C4-2B (cell line): Measurements from ENCODE around the gene ACTBL2.

Experiments used
- H3K27ac ChIP-seq: fragments of 450-650 bp; 2 replicates; pipeline ENCODE4 v1.5.1; 2017
- ZFX ChIP-seq: fragments of 450-650 bp; IDR thresholded peaks from 2 replicates; pipeline ENCODE4 v1.6.1; 2017
- TF ChIP-seq, protein P1 (sequence below): fragments of 450-650 bp; conservative IDR thresholded peaks from 2 replicates; pipeline ENCODE4 v1.5.1; 2017; ENCODE audit warnings: mild to moderate bottlenecking

The ACTBL2 gene

DNA sequence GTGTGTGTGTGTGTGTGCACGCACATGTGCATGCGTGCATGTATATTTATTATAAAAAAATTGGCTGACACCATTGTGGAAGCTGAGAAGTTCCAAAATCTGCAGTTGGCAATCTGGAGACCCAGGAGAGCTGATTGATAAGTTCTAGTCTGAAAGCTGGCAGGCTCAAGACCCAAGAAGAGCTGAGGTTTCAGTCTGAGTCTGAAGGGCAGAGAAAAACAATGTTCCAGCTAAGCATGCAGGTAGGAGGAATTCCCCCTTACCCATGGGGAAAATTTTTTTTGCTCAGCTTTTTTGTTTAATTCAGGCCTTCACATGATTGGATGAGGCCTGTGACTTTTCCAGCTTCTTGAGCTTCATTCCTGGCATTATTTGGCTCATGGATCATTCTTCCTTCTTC is 31.2 kb upstream of the ACTBL2 start:
- no peak for TF ChIP-seq ZFX
- TF ChIP-seq, protein P1, sequence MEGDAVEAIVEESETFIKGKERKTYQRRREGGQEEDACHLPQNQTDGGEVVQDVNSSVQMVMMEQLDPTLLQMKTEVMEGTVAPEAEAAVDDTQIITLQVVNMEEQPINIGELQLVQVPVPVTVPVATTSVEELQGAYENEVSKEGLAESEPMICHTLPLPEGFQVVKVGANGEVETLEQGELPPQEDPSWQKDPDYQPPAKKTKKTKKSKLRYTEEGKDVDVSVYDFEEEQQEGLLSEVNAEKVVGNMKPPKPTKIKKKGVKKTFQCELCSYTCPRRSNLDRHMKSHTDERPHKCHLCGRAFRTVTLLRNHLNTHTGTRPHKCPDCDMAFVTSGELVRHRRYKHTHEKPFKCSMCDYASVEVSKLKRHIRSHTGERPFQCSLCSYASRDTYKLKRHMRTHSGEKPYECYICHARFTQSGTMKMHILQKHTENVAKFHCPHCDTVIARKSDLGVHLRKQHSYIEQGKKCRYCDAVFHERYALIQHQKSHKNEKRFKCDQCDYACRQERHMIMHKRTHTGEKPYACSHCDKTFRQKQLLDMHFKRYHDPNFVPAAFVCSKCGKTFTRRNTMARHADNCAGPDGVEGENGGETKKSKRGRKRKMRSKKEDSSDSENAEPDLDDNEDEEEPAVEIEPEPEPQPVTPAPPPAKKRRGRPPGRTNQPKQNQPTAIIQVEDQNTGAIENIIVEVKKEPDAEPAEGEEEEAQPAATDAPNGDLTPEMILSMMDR, result no peak

DNA sequence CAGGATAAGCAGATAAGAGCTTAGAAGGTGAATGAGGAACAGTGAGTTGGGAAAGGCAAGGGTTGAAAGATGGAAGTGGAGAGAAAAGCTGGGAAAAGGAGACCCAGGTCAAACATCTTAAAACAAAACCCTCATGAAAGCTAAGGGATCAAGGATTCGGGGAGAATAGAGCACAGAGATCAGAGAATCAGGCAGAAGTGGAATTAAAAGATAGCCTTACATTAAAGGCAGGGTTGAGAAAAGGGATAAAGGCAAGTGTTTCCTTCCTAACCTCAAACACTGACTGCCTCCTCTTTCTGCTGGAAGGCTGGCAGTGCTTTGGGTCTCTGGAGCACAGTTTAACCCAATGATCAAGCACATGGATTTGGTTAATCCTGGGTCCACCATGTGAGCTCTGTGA is 28.7 kb upstream of the ACTBL2 start:
- H3K27ac ChIP-seq, result no peak overlapping the region
- TF ChIP-seq, protein P1, result no peak
- TF ChIP-seq ZFX, result no peak

More for the DNA sequence above, 31.2 kb upstream of the ACTBL2 start:
- no peak overlapping the region for H3K27ac ChIP-seq

DNA sequence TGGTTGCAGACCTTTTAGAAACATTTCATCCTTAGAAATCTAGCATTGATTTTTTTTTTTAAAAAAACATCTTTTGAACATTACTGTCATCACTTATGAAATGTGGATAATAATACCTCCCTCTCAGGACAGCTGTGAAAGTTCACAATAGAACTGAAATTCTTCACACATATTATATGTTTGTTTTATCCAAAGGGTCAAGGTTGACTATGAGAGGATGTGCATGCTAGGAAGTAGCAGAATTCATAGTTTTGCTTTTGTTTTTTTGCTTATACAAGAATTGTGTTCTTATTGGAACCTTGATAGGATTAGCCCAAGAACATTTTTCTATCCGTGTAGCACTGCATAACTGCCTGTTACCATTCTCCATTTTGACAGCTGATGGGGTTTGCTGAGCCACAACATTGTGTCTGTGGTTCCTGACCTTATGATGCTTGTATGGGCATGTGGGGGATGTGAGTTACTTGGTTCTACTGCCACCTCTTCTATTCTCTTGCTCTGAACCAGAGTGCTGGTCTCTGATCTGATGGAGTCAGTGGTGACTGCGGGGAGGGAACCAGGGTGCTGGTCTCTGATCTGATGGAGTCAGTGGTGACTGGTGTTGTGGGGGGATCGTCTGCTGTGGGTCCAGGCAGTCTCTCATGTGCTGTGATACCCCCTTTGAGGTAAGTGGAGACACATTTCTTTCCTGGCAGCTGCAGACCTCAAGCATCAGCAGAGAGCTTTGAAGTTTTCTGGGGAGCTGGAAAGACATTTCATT is 27.1 kb upstream of the ACTBL2 start:
- TF ChIP-seq, protein P1, result no peak
- no peak for TF ChIP-seq ZFX
- no peak overlapping the region for H3K27ac ChIP-seq

- TF ChIP-seq, protein P1, result no peak
- no peak overlapping the region for H3K27ac ChIP-seq
Observed at GRCh38 chr5:57508211-57508610, 25.6 kb upstream of the ACTBL2 start.

- no peak for TF ChIP-seq ZFX
- TF ChIP-seq, protein P1, result no peak
- no peak overlapping the region for H3K27ac ChIP-seq
Observed at GRCh38 chr5:57505272-57506200, 22.9 kb upstream of the ACTBL2 start.

DNA sequence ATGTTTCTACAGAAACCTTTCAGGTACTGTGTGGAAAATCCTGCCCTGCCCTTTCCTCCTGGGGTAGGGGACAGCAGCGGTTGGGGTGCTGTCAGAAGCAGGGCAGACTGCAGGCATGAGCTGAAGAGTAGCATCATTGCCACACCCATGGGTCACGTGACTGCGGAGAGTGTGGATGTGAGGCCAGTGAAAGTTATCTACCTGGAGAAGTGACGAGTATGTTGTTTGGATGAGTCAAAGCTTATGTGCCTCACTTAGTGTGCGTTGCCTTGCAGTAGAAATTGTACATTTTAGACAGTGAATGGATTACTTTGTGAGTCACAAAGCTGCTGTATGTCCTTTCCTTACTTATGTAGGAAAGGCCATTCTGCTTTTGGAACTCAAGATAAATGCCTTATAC is 21.7 kb upstream of the ACTBL2 start:
- no peak overlapping the region for H3K27ac ChIP-seq
- TF ChIP-seq ZFX, result no peak
- TF ChIP-seq, protein P1, result no peak

GRCh38 chr5:57503433-57503832 is 20.8 kb upstream of the ACTBL2 start:
- H3K27ac ChIP-seq, result no peak overlapping the region
- TF ChIP-seq ZFX, result no peak
- TF ChIP-seq, protein P1, result no peak
